Brain microvascular endothelial cell (primary cell): ENCODE results near the gene MICOS13.

Experiments
- DNase-seq: peaks from one replicate; pipeline ENCODE4 v3.0.0-alpha.2; 2020
- H3K27ac ChIP-seq: fragments of 250-450 bp; sonication (Bioruptor Pico); 2 replicates; pipeline ENCODE4 v1.5.1; 2020; ENCODE audit warnings: mild to moderate bottlenecking, moderate library complexity
- H3K27me3 ChIP-seq: fragments of 250-450 bp; sonication (Bioruptor Pico); replicated peaks from 2 replicates; pipeline ENCODE4 v1.5.1; 2020; ENCODE audit warnings: mild to moderate bottlenecking
- H3K36me3 ChIP-seq: fragments of 250-450 bp; sonication (Bioruptor Pico); replicated peaks from 2 replicates; pipeline ENCODE4 v1.5.1; 2020; ENCODE audit warnings: mild to moderate bottlenecking
- H3K4me3 ChIP-seq: 2 replicates; pipeline ENCODE4 v1.5.1; 2011; ENCODE audit warnings: low read depth, mild to moderate bottlenecking, control low read depth, low read length, moderate library complexity
- CTCF ChIP-seq: IDR thresholded peaks from 2 replicates; pipeline ENCODE4 v1.5.1; 2011; ENCODE audit warnings: low read depth, mild to moderate bottlenecking, moderate library complexity, low read length, control low read depth, inconsistent platforms; ENCODE audit errors: missing control alignments
- in situ Hi-C: cut with HindIII; loops from 2 replicates; pipeline ENCODE4 v1.10.0; 2017; ENCODE audit warnings: low sequenced_read_pairs, low pct_ligation_motif_present

MICOS13 gene

DNA sequence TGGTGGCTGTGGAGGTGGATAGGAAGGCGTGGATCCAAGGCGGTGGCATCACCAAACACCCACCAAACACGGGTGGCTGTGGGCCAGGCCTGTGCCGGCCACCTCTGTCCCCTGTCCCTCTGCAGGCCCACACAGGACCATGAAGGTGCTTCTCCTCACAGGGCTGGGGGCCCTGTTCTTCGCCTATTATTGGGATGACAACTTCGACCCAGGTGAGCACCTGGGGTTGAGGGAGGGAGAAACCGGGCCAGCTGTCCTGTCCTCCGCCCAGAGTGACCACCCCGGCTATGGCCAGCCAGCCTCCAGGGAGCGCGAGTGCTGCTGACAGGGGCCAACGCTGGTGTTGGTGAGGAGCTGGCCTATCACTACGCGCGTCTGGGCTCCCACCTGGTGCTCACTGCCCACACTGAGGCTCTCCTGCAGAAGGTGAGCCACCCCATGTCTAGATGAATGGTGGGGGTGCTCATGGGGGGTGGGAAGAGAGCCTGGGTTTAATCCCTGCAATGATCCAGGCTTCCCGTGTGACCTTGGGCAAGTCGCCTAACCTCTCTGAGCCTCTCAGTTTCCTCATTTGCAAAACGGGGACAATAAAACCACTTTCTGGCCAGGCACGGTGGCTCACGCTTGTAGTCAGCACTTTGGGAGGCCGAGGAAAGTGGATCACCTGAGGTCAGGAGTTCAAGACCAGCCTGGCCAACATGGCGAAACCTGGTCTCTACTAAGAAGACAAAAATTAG, 4.5 kb upstream of the MICOS13 start:
- TF ChIP-seq CTCF, result no peak
- Histone ChIP-seq H3K27me3 (no peaks in the 10 kb centered on the region), H3K27ac (no peak overlapping the region), H3K36me3 (no peaks in the 10 kb centered on the region), H3K4me3 (no peak overlapping the region)
- in situ Hi-C loops, result no loop called here
- no peak for DNase-seq

DNA sequence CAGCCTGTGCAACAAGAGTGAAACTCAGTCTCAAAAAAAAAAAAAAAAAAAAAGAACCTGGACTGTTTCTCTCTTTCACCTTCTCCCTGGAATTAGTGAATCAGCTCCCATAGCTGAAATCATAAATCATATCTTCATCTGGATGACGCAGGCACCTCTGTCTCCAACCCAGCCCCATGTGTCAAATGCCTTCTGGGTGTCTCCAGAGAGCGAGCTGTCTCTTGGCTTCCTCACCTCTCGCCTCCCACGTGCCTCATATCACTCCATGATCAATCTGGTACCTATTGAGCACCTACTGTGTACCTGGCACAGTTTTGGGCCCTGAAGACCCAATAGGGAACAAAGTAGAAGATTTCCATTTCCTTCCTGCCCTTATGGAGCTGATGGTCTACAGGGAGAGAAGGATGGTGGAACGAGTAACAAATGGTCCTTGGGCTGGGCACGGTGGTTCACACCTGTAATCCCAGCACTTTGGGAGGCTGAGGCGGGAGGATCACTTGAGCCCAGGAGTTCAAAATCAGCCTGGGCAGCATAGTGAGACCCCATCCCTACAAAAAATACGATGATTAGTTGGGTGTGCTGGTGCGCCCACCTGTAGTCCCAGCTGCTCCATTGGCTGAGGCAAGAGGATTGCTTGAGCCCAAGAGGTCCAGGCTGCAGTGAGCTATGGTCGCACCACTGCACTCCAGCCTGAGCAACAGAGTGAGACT, 3.0 kb upstream of the MICOS13 start:
- no peak for TF ChIP-seq CTCF
- in situ Hi-C loops, result no loop called here
- no peak for DNase-seq
- H3K27me3 ChIP-seq, result no peaks in the 10 kb centered on the region
- H3K36me3 ChIP-seq, result no peaks in the 10 kb centered on the region
- H3K27ac ChIP-seq, result no peak overlapping the region
- H3K4me3 ChIP-seq, result no peak overlapping the region

DNA sequence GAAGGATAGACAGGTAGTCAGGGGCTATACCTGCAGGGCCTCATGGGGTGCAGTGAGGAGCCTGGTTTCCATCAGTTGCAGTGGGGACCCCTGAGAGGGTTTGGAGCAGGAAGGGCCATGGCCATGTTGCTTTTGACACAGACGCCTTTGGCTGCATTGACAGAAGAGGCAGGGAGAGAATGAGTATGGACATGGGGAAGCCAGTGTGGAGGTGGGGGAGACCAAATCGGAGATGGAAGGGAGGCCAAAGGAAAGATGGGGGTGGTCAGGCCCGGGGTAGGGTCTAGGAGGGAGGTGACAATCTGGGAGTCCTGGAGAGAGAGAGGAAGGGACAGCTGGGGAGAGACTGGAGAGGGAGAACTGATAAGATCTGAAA, 1.8 kb upstream of the MICOS13 start:
- in situ Hi-C loops, result no loop called here
- no peaks in the 10 kb centered on the region for H3K27me3 ChIP-seq
- TF ChIP-seq CTCF, result no peak
- H3K36me3 ChIP-seq, result peaks cover 6% of the 10 kb centered on the region
- H3K4me3 ChIP-seq, result no peak overlapping the region
- no peak for DNase-seq
- H3K27ac ChIP-seq, result no peak overlapping the region

DNA sequence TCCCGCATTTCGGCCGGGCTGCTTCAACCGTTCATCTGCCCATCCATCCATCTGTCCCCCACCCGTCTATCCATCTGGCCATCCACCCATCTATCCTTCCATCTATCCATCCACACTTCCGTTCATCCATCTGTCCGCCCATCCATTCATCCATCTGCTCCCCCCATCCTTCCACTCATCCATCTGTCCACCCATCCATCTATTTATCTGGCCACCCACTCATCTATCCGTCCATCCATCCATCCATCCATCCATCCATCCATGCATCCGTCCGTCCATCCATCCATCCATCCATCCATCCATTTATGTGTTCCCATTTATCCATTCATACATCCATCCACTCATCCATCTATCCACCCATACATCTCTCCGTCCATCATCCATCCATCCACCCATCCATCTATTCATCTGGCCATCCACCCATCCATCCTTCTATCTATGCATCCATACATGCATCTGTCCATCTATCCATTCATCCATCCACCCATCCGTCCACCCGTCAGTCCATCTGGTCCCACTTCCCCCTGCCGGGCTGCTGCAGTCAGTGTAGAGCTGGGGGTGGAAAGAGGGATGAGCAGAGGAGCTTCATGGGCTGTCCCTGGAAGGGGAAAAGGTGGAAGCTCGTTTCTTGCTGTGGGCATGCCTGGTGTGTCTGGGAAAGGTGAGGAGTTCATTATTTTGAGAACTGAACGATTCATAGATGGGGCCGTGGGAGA, 1.2 kb upstream of the MICOS13 start:
- TF ChIP-seq CTCF, result no peak
- Histone ChIP-seq H3K27me3 (no peaks in the 10 kb centered on the region), H3K4me3 (peak overlapping the region; percentile 94), H3K36me3 (peaks cover 6% of the 10 kb centered on the region), H3K27ac (no peak overlapping the region)
- DNase-seq, result no peak
- in situ Hi-C loops, result no loop called here

GRCh38 chr19:5680084-5680436, 256 bp downstream of the MICOS13 start:
- peak overlapping the region; percentile 94 for H3K4me3 ChIP-seq
- H3K27ac ChIP-seq, result peak overlapping the region; percentile 90
- DNase-seq, result peak; percentile 18
- H3K27me3 ChIP-seq, result no peaks in the 10 kb centered on the region
- TF ChIP-seq CTCF, result no peak
- in situ Hi-C loops, result no loop called here
- peaks cover 6% of the 10 kb centered on the region for H3K36me3 ChIP-seq
